Placental pericyte (primary cell): ENCODE measurements around the gene AXL. TPM values are rescaled to one million over a fixed set of nuclear protein-coding genes. Genes with fewer than 3 reads are reported as not detected.

Experiments
- small RNA-seq: library from RNA; depleted of rRNA; stranded (forward); fragments of <200 nt; gene quantifications from one replicate; pipeline ENCODE3, GENCODE V24; 2012; ENCODE audit warnings: low replicate concordance
- total RNA-seq: library from RNA; depleted of rRNA; stranded (reverse); fragments of >200 nt; gene quantifications from 2 replicates; pipeline ENCODE4 v1.2.3, GENCODE V29; 2012

Gene AXL
- total RNA-seq = 265 and 531 TPM in 2 replicates

GRCh38 chr19:41218615-41219507 lies at the start of gene AXL:
AXL (plus strand) TSS chr19:41219223; CDS start chr19:41219393, 170 bp downstream.

GRCh38 chr19:41192574-41193429 lies 26.2 kb upstream of the AXL start, which contains the start of gene CYP2S1:
CYP2S1 (plus strand) TSS chr19:41193219; CDS start chr19:41193265, 46 bp downstream.

GRCh38 chr19:41263850-41264580 lies 45.0 kb downstream of the AXL start, which contains the start of gene HNRNPUL1:
HNRNPUL1 (plus strand) TSS chr19:41264372; CDS start chr19:41264504, 132 bp downstream.

GRCh38 chr19:41310033-41310831 lies 91.2 kb downstream of the AXL start, which contains the start of gene CCDC97:
CCDC97 (plus strand) TSS chr19:41310172; CDS start chr19:41310311, 139 bp downstream.

Small RNA genes within 50 kb of the gene (small RNA-seq; reads per million reads assigned to genes)
- not detected for gene RN7SL34P

Other genes with a start within 250 kb of the AXL start
- not detected in 2 replicates for gene CYP2B6, start 227.9 kb upstream of the AXL start, total RNA-seq
- not detected in 2 replicates for gene CYP2A13, start 130.8 kb upstream of the AXL start, total RNA-seq
- not detected in 2 replicates for gene CYP2F1, start 104.8 kb upstream of the AXL start, total RNA-seq
- gene CYP2S1, start 26.0 kb upstream of the AXL start, total RNA-seq = 12.2 and 67.0 TPM in 2 replicates
- 98.3 and 157 TPM in 2 replicates for gene HNRNPUL1, start 45.1 kb downstream of the AXL start, total RNA-seq
- 9.7 and 13.8 TPM in 2 replicates for gene CCDC97, start 90.9 kb downstream of the AXL start, total RNA-seq
- 28.7 and 36.5 TPM in 2 replicates for gene TGFB1, start 134.7 kb downstream of the AXL start, total RNA-seq
- gene B9D2, start 144.9 kb downstream of the AXL start, total RNA-seq = 4.8 and 7.0 TPM in 2 replicates
- gene TMEM91, start 157.3 kb downstream of the AXL start, total RNA-seq = 2.7 and 6.3 TPM in 2 replicates
- 15.5 and 18.0 TPM in 2 replicates for gene EXOSC5, start 178.1 kb downstream of the AXL start, total RNA-seq
- gene BCKDHA, start 178.6 kb downstream of the AXL start, total RNA-seq = 26.8 and 39.8 TPM in 2 replicates
- gene B3GNT8, start 208.2 kb downstream of the AXL start, total RNA-seq = 0.66 and 1.7 TPM in 2 replicates
- 61.6 and 68.1 TPM in 2 replicates for gene DMAC2, start 220.7 kb downstream of the AXL start, total RNA-seq
- not detected in 2 replicates for gene ERICH4, start 223.9 kb downstream of the AXL start, total RNA-seq